Upper lobe of left lung (tissue), 6 donors: ENCODE data around the gene CSF1. TPM values are rescaled to one million over a fixed set of nuclear protein-coding genes. Genes with fewer than 3 reads are reported as not detected.

ENCODE experiments used
- ATAC-seq, 2 donors: fragments of 200-7000 bp; cut with Tn5 transposase; one replicate each; pipeline ENCODE4 v1.9.1; 2022; ENCODE audit warnings: mild to moderate bottlenecking in 2 of 2, moderate library complexity in 2 of 2; ENCODE audit not compliant: low FRiP score in 2 of 2
- DNase-seq, 2 donors: peaks; one replicate each; pipeline ENCODE4 v3.0.0-alpha.2; 2019 to 2020
- H3K27ac ChIP-seq, 4 donors: fragments of 200-600 bp; sonication (generic); one replicate each; pipeline ENCODE4 v1.5.1; 2016 to 2019
- H3K27me3 ChIP-seq, 4 donors: fragments of 200-600 bp; sonication (generic); one replicate each; pipeline ENCODE4 v1.5.1; 2017 to 2019
- H3K36me3 ChIP-seq, 4 donors: fragments of 200-600 bp; sonication (generic); one replicate each; pipeline ENCODE4 v1.5.1; 2016 to 2019
- H3K4me1 ChIP-seq, 4 donors: fragments of 200-600 bp; sonication (generic); one replicate each; pipeline ENCODE4 v1.5.1; 2018 to 2019
- H3K4me3 ChIP-seq, 4 donors: fragments of 200-600 bp; sonication (generic); one replicate each; pipeline ENCODE4 v1.5.1; 2017 to 2019; ENCODE audit warnings: mild to moderate bottlenecking in 2 of 4, moderate library complexity in 1 of 4
- H3K9me3 ChIP-seq, 4 donors: fragments of 200-600 bp; sonication (generic); one replicate each; pipeline ENCODE4 v1.5.1; 2018 to 2019
- EP300 ChIP-seq, 4 donors: sonication (generic); formaldehyde crosslinking; IDR thresholded peaks; one replicate each; pipeline ENCODE4 v1.5.1; 2017; ENCODE audit warnings: antibody characterized with exemption in 4 of 4, control low read depth in 2 of 4
- POLR2A ChIP-seq, 4 donors: fragments of 450-650 bp; IDR thresholded peaks; one replicate each; pipeline ENCODE4 v1.5.1; 2016 to 2017; ENCODE audit warnings: antibody characterized with exemption in 4 of 4, mild to moderate bottlenecking in 2 of 4
- POLR2AphosphoS5 ChIP-seq, 2 donors: sonication (generic); formaldehyde crosslinking; IDR thresholded peaks; one replicate each; pipeline ENCODE4 v1.5.1; 2017; ENCODE audit warnings: antibody characterized with exemption in 2 of 2
- WGBS, 2 donors: methylation state at CpG; one replicate each; pipeline ENCODE4 v1.1.5; 2017 to 2018; 5-methylcytosine and 5-hydroxymethylcytosine counted together
- total RNA-seq, 6 donors: library from RNA; depleted of rRNA in 4 of 6; stranded (reverse); fragments of >200 nt in 4 of 6; gene quantifications; one replicate each; pipeline versions ENCODE4 v1.1.0 to v1.2.1, GENCODE V29; 2016 to 2021
- TF ChIP-seq, protein P1 (sequence below), 6 experiments: fragments of 450-650 bp in 4 of 6; fragments of 200-600 bp in 2 of 6; sonication (generic) in 2 of 6; IDR thresholded peaks; one replicate each; pipeline ENCODE4 v1.5.1; 2016 to 2019; ENCODE audit warnings: antibody characterized with exemption in 6 of 6
- donor health status: DM: no; HTN: no; CAD: no; lungs with moderate emphysema.
- donor health status: DM: no; HTN: yes; CAD: no; lungs with severe emphysema.

The CSF1 gene
- total RNA-seq, 6 donors from 2014 or later = 19.4 to 106 (median 36.5) TPM

DNA sequence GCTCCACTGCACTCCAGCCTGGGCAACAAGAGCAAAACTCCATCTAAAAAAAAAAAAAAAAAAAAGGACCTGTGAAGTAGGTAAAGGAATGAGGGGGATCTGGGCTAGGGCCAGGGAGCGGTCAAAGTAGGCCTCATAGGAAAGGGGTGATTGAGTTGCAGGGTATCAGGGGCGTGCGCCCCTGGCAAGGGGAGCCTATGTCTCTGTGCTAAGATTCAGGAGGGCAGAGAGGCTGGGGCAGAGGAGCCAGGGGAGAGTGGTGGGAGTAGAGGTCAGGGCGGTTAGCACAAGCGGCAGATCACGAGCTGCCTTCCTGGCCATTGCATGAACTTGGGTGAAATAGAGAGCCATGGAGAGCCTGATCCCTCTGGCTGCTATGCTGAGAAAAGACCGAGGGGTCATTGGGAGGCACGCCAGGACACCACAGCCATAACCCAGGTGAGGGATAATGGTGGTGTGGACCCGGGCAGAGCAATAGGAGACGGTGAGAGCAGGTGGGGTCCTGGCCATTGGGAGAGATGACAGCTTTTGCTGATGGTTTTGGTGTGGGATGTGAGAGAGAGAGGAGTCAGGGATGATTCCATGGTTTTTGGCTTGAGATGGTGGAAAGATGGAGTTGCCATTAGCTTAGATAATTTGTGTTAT is 30.6 kb upstream of the CSF1 start:
- H3K27ac ChIP-seq = no peak overlapping the region
- H3K4me1 ChIP-seq = peaks cover 28 to 43% (median 32%) of the 10 kb centered on the region in 4 donors
- H3K36me3 ChIP-seq = no peaks in the 10 kb centered on the region
- WGBS, 2 donors = 94 to 97% methylated on average over 10 of the region's 10 CpGs
- ATAC-seq (no peak), DNase-seq (no peak)
- H3K4me3 ChIP-seq = no peak overlapping the region
- no peaks in the 10 kb centered on the region for H3K27me3 ChIP-seq
- TF ChIP-seq, protein P1, sequence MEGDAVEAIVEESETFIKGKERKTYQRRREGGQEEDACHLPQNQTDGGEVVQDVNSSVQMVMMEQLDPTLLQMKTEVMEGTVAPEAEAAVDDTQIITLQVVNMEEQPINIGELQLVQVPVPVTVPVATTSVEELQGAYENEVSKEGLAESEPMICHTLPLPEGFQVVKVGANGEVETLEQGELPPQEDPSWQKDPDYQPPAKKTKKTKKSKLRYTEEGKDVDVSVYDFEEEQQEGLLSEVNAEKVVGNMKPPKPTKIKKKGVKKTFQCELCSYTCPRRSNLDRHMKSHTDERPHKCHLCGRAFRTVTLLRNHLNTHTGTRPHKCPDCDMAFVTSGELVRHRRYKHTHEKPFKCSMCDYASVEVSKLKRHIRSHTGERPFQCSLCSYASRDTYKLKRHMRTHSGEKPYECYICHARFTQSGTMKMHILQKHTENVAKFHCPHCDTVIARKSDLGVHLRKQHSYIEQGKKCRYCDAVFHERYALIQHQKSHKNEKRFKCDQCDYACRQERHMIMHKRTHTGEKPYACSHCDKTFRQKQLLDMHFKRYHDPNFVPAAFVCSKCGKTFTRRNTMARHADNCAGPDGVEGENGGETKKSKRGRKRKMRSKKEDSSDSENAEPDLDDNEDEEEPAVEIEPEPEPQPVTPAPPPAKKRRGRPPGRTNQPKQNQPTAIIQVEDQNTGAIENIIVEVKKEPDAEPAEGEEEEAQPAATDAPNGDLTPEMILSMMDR (IDR thresholded peaks at IDR 0.05) = no peak
- TF ChIP-seq POLR2A (IDR thresholded peaks at IDR 0.05) (no peak), EP300 (IDR thresholded peaks at IDR 0.05) (no peak), POLR2AphosphoS5 (IDR thresholded peaks at IDR 0.05) (no peak)
- no peaks in the 10 kb centered on the region for H3K9me3 ChIP-seq

DNA sequence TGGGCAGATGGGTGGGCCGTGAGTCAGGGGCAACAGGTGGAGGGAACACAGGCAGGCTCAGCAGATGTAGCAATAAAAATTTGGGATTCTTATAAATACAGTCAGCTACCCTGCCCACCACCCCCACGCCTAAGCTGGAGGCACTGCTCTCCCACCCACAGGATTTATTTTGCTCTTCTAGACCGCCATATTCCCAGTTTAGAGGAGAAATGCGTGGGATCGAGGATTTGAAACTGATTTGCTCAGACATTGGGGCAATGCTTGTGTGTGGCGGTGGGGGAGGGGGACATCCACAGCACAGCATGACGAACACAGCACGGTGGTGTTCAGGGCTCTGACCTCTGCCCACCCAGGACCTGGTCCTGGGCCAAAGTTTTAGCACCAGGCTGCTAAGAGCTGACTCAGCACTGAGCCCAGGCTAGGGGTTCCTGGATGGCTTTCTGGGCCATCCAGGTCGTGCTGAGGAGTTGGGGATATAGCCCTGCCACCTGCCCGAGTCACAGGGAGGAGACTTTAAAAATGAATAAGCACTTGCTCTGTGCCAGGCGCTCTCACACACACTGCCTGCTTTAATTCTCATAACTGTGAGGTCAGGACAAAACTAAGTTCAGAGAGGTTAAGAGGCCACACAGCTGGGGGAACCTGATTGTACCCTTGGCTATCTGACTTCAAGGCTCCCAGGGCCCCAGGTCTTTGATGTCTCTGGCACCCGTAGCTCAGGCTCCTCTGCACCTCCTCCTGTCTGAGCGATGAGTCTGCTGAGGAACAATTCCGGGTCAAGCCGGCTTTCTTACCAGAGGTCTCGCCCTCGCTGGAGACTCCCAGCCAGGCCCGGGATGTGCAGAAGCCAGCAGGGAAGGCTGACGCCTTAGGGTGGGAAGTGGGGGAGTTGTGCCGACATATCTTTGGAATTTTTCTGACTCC is 29.4 kb upstream of the CSF1 start:
- ATAC-seq (peak in 1 of 2 donors; percentile 9), DNase-seq (peak in 1 of 2 donors; percentile 20)
- 78 to 89% methylated on average over 13 to 20 of the region's 20 CpGs for WGBS, 2 donors
- Histone ChIP-seq H3K9me3 (no peaks in the 10 kb centered on the region), H3K4me1 (peaks cover 31 to 48% (median 35%) of the 10 kb centered on the region in 4 donors), H3K27ac (no peak overlapping the region), H3K4me3 (no peak overlapping the region), H3K27me3 (no peaks in the 10 kb centered on the region), H3K36me3 (no peaks in the 10 kb centered on the region)
- TF ChIP-seq POLR2AphosphoS5 (IDR thresholded peaks at IDR 0.05) = no peak
- TF ChIP-seq, protein P1 (IDR thresholded peaks at IDR 0.05) = no peak
- no peak for TF ChIP-seq POLR2A (IDR thresholded peaks at IDR 0.05)

DNA sequence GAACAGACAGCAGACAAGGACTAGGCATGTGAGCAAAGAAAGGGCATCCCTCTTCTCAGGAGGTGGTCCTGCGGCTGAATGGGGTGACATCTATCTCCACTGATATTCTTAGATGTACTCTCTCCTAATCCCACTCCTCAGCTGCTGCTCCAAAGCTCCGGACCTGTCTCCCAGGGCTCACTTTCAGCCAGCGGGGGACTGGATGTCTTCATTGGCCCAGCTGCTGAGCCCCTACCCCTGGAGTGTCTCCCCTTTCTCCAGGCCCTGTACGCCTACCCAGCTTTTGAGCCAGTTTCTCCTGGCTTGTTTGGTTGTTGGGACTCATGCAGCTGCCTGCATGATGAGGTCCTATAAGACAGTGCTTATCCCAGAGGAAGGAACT is 28.8 kb upstream of the CSF1 start:
- no peaks in the 10 kb centered on the region for H3K36me3 ChIP-seq
- H3K27me3 ChIP-seq = no peaks in the 10 kb centered on the region
- DNase-seq = no peak
- TF ChIP-seq POLR2A (IDR thresholded peaks at IDR 0.05) (no peak), EP300 (IDR thresholded peaks at IDR 0.05) (no peak), POLR2AphosphoS5 (IDR thresholded peaks at IDR 0.05) (no peak)
- TF ChIP-seq, protein P1 (IDR thresholded peaks at IDR 0.05) = no peak
- no peak overlapping the region for H3K4me3 ChIP-seq
- no peak overlapping the region for H3K27ac ChIP-seq
- no peak for ATAC-seq
- 95 to 98% methylated on average over 4 of the region's 4 CpGs for WGBS, 2 donors
- H3K4me1 ChIP-seq = peaks cover 26 to 46% (median 29%) of the 10 kb centered on the region in 4 donors
- H3K9me3 ChIP-seq = no peaks in the 10 kb centered on the region

DNA sequence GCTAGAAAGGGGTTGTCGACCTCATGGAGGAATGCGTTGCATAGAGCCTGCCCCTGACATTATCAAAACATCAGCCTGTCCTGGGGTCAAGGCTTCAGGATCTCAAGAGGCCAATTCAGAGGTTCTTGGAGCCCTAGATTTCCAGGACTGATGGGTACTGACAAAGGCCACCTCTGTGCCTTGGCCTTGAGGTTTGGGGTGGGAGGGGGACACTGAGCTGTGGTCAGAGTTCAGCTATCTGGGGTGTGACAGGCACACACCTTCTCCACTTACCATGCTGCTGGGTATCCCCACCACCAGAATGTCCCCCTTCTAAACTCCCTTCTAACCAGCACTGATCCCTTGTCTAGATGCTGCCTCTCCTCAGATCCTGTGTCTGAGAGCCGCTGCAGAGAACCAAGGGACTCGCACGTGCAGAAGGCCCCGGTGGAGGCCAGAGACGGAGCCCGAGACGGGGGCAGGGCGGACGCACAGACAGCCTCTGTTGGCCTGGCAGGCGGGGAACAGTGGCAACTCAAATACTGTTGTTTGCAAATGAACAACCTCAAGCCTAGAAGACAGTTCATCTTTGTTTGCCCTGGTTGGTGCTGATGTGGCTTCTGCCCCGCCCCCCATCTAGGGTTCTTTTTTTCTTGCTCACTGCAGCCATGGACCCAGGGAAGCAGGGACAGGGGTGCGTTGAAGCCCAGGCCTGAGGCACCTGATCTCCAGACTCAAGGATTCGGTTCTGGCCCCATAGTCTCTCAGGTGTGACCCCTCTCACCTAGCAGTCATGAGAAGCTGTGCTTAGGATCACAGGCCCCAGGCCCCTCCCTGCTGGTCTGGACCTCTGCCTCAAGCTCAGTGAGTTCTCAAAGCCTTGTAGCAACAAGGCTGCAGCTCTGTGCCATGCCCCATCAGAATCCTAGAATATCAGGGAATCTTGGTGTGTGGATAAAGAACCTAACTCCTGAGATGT is 28.1 kb upstream of the CSF1 start:
- Histone ChIP-seq H3K36me3 (no peaks in the 10 kb centered on the region), H3K27me3 (no peaks in the 10 kb centered on the region), H3K4me1 (peaks cover 24 to 39% (median 26%) of the 10 kb centered on the region in 4 donors), H3K27ac (peak overlapping the region in 2 of 4 donors; percentile 40 to 44), H3K9me3 (no peaks in the 10 kb centered on the region), H3K4me3 (no peak overlapping the region)
- 96% methylated on average over 13 to 15 of the region's 15 CpGs for WGBS, 2 donors
- DNase-seq = peak in 1 of 2 donors; percentile 57
- no peak for ATAC-seq
- no peak for TF ChIP-seq EP300 (IDR thresholded peaks at IDR 0.05)
- TF ChIP-seq POLR2AphosphoS5 (IDR thresholded peaks at IDR 0.05) = no peak
- TF ChIP-seq POLR2A (IDR thresholded peaks at IDR 0.05) = no peak
- TF ChIP-seq, protein P1 (IDR thresholded peaks at IDR 0.05) = no peak
